Measurements from ENCODE around the gene CLEC4G.

CLEC4G gene

GRCh38 chr19:7731218-7731595, 703 bp downstream of the CLEC4G start:
- no peak for ATAC-seq
- TF ChIP-seq PPARA (CRISPR knock-in tag; IDR thresholded peaks at IDR 0.05; ENCODE audit: borderline replicate concordance) (no peak), TOX (CRISPR knock-in tag; IDR thresholded peaks at IDR 0.05; ENCODE audit: borderline replicate concordance) (no peak), TSHZ2 (CRISPR knock-in tag; IDR thresholded peaks at IDR 0.05) (no peak), CSDC2 (CRISPR knock-in tag; IDR thresholded peaks at IDR 0.05) (no peak), ZFP3 (CRISPR knock-in tag; IDR thresholded peaks at IDR 0.05) (no peak), ZC3H10 (CRISPR knock-in tag; IDR thresholded peaks at IDR 0.05) (no peak), ZNF565 (CRISPR knock-in tag; conservative IDR thresholded peaks at IDR 0.05; ENCODE audit: low read depth) (no peak), CREB5 (CRISPR knock-in tag; IDR thresholded peaks at IDR 0.05; ENCODE audit: low read depth) (no peak), TCF4 (CRISPR knock-in tag; IDR thresholded peaks at IDR 0.05; ENCODE audit: borderline replicate concordance) (no peak), GLIS3 (CRISPR knock-in tag; IDR thresholded peaks at IDR 0.05) (no peak)

GRCh38 chr19:7730286-7731217, 1.4 kb downstream of the CLEC4G start:
- TF ChIP-seq ZFP3 (CRISPR knock-in tag; IDR thresholded peaks at IDR 0.05) (no peak), CREB5 (CRISPR knock-in tag; IDR thresholded peaks at IDR 0.05; ENCODE audit: low read depth) (no peak), GLIS3 (CRISPR knock-in tag; IDR thresholded peaks at IDR 0.05) (no peak), RARB (CRISPR knock-in tag; IDR thresholded peaks at IDR 0.05) (no peak), ZNF70 (CRISPR knock-in tag; IDR thresholded peaks at IDR 0.05) (no peak), ZC3H10 (CRISPR knock-in tag; IDR thresholded peaks at IDR 0.05) (no peak), ZNF8 (CRISPR knock-in tag; IDR thresholded peaks at IDR 0.05) (no peak), ESRRG (CRISPR knock-in tag; IDR thresholded peaks at IDR 0.05) (no peak), TCF4 (CRISPR knock-in tag; IDR thresholded peaks at IDR 0.05; ENCODE audit: borderline replicate concordance) (no peak), TOX (CRISPR knock-in tag; IDR thresholded peaks at IDR 0.05; ENCODE audit: borderline replicate concordance) (no peak), ZFP30 (CRISPR knock-in tag; IDR thresholded peaks at IDR 0.05) (no peak), OSR1 (CRISPR knock-in tag; IDR thresholded peaks at IDR 0.05) (no peak), CSDC2 (CRISPR knock-in tag; IDR thresholded peaks at IDR 0.05) (no peak), ARNTL (CRISPR knock-in tag; IDR thresholded peaks at IDR 0.05; ENCODE audit: borderline replicate concordance, low read depth) (no peak), ZNF565 (CRISPR knock-in tag; conservative IDR thresholded peaks at IDR 0.05; ENCODE audit: low read depth) (no peak), ISL1 (CRISPR knock-in tag; IDR thresholded peaks at IDR 0.05) (no peak), TSHZ2 (CRISPR knock-in tag; IDR thresholded peaks at IDR 0.05) (no peak)
- no peak for ATAC-seq

- no peak for ATAC-seq
- no peak for TF ChIP-seq ESRRG (CRISPR knock-in tag; IDR thresholded peaks at IDR 0.05)
- TF ChIP-seq TOX (CRISPR knock-in tag; IDR thresholded peaks at IDR 0.05; ENCODE audit: borderline replicate concordance): no peak
- no peak for TF ChIP-seq ISL1 (CRISPR knock-in tag; IDR thresholded peaks at IDR 0.05)
- TF ChIP-seq OSR1 (CRISPR knock-in tag; IDR thresholded peaks at IDR 0.05): no peak
- no peak for TF ChIP-seq POU6F1 (CRISPR knock-in tag; IDR thresholded peaks at IDR 0.05; ENCODE audit: borderline replicate concordance, low read depth)
- TF ChIP-seq CSDC2 (CRISPR knock-in tag; IDR thresholded peaks at IDR 0.05): no peak
- no peak for TF ChIP-seq PPARA (CRISPR knock-in tag; IDR thresholded peaks at IDR 0.05; ENCODE audit: borderline replicate concordance)
- TF ChIP-seq ZFP30 (CRISPR knock-in tag; IDR thresholded peaks at IDR 0.05): no peak
- TF ChIP-seq PATZ1 (CRISPR knock-in tag; IDR thresholded peaks at IDR 0.05; ENCODE audit: borderline replicate concordance): no peak
- TF ChIP-seq ZNF70 (CRISPR knock-in tag; IDR thresholded peaks at IDR 0.05): no peak
- no peak for TF ChIP-seq SNAI2 (CRISPR knock-in tag; IDR thresholded peaks at IDR 0.05)
- no peak for TF ChIP-seq TCF4 (CRISPR knock-in tag; IDR thresholded peaks at IDR 0.05; ENCODE audit: borderline replicate concordance)
- no peak for TF ChIP-seq GLIS3 (CRISPR knock-in tag; IDR thresholded peaks at IDR 0.05)
- TF ChIP-seq BACH2 (CRISPR knock-in tag; IDR thresholded peaks at IDR 0.05; ENCODE audit: borderline replicate concordance): no peak
Measured at GRCh38 chr19:7729831-7730285, 2.1 kb downstream of the CLEC4G start.
